Left lung (tissue), 10 donors: ENCODE measurements around the gene EMILIN1. TPM values are rescaled to one million over a fixed set of nuclear protein-coding genes. Genes with fewer than 3 reads are reported as not detected.

Experiments
- ATAC-seq: fragments of 200-7000 bp; cut with Tn5 transposase; one replicate; pipeline ENCODE4 v1.9.1; 2020; ENCODE audit warnings: moderate library complexity
- DNase-seq, 4 donors: peaks; one replicate each; pipeline ENCODE4 v3.0.0-alpha.2; 2013 to 2020
- H3K27ac ChIP-seq, 2 donors: fragments of 200-600 bp; sonication (generic) in 1 of 2; one replicate each; pipeline versions ENCODE4 v1.5.0 to v1.8.0; 2020 to 2021
- H3K27me3 ChIP-seq, 2 donors: fragments of 200-600 bp; sonication (generic) in 1 of 2; one replicate each; pipeline versions ENCODE4 v1.5.0 to v1.8.0; 2020 to 2021
- H3K36me3 ChIP-seq, 2 donors: fragments of 200-600 bp; sonication (generic) in 1 of 2; one replicate each; pipeline versions ENCODE4 v1.5.0 to v1.8.0; 2020 to 2021
- H3K4me1 ChIP-seq, 2 donors: fragments of 200-600 bp; one replicate each; pipeline ENCODE4 v1.8.0; 2021
- H3K4me3 ChIP-seq, 2 donors: fragments of 200-600 bp; sonication (generic) in 1 of 2; one replicate each; pipeline versions ENCODE4 v1.5.0 to v1.8.0; 2020 to 2021; ENCODE audit warnings: mild to moderate bottlenecking in 1 of 2
- H3K9me3 ChIP-seq, 2 donors: fragments of 200-600 bp; sonication (generic) in 1 of 2; one replicate each; pipeline versions ENCODE4 v1.5.0 to v1.8.0; 2020 to 2021
- intact Hi-C, 2 donors: fragments of 100-400 bp; cut with DNase I; formaldehyde crosslinking; loops; one replicate each; pipeline versions ENCODE4 v1.11.2 to v1.14.2; 2022
- polyA plus RNA-seq, 6 donors: library from polyadenylated mRNA; unstranded; fragments of 120-200 nt; gene quantifications; one replicate each; pipeline ENCODE4 v1.2.1, GENCODE V29; 2013; ENCODE audit not compliant: insufficient read length in 6 of 6
- total RNA-seq, 2 donors: library from RNA; stranded (reverse); fragmentation: NEBNext Ultra II Directional; extraction: Animal tissue kit (Norgen Biotek cat#: 25700); gene quantifications; one replicate each; pipeline ENCODE4 v1.2.1, GENCODE V29; 2021
- TF ChIP-seq, protein P1 (sequence below), 2 donors: fragments of 200-600 bp; sonication (generic) in 1 of 2; IDR thresholded peaks; one replicate each; pipeline versions ENCODE4 v1.5.0 to v1.8.0; 2021; ENCODE audit warnings: antibody characterized with exemption in 2 of 2
- donor health status: DM: no; HTN: yes; CAD: no.
- donor health status: DM: no; HTN: no; CAD: no.

EMILIN1 gene
- total and polyA plus RNA-seq, 8 donors, result 137 to 268 (median 176) TPM

DNA sequence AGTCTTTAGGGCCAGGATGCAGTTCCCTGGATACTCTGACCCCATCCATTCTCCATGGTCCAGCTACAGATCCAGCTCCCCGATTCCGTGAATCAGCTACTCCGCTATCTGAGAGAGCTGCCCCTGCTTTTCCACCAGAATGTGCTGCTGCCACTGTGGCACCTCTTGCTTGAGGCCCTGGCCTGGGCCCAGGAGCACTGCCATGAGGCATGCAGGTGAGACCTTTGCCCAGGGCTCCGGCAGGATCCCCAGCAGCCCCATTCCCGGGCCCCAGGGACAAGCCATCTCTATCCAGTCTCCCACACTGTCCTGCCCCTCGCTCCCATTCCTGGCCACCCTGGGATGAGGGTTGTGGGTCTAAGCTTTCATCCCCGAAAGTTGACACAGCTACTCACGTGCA lies 38.1 kb upstream of the EMILIN1 start:
- DNase-seq (no peak), ATAC-seq (no peak)
- no peaks in the 10 kb centered on the region for H3K9me3 ChIP-seq
- H3K4me1 ChIP-seq, result peaks cover 0 to 1% of the 10 kb centered on the region in 2 donors
- no peaks in the 10 kb centered on the region for H3K27me3 ChIP-seq
- TF ChIP-seq, protein P1, sequence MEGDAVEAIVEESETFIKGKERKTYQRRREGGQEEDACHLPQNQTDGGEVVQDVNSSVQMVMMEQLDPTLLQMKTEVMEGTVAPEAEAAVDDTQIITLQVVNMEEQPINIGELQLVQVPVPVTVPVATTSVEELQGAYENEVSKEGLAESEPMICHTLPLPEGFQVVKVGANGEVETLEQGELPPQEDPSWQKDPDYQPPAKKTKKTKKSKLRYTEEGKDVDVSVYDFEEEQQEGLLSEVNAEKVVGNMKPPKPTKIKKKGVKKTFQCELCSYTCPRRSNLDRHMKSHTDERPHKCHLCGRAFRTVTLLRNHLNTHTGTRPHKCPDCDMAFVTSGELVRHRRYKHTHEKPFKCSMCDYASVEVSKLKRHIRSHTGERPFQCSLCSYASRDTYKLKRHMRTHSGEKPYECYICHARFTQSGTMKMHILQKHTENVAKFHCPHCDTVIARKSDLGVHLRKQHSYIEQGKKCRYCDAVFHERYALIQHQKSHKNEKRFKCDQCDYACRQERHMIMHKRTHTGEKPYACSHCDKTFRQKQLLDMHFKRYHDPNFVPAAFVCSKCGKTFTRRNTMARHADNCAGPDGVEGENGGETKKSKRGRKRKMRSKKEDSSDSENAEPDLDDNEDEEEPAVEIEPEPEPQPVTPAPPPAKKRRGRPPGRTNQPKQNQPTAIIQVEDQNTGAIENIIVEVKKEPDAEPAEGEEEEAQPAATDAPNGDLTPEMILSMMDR (IDR thresholded peaks at IDR 0.05), result no peak
- no peak overlapping the region for H3K4me3 ChIP-seq
- peaks cover 5 to 81% of the 10 kb centered on the region in 2 donors for H3K36me3 ChIP-seq
- intact Hi-C loops, result no loop called here
- no peak overlapping the region for H3K27ac ChIP-seq

DNA sequence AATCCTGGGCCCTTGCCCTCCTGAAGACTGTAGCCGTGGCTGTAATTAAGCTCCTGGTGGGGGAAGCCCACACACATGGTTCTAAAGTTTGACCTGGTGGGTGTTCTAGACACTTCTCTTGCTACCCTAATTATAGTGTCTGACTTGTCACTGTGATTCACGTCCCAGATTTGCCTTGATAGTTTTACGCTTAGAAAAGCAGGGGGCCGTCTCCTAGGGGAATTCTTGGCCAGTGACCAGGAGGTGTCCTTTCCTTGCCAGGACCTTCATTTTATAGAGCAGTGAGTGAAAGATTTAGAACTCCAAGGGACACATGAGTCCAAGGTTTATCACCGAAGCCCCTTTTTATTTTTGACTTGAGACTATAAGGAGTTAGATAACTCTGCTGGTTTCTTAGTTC lies 36.7 kb upstream of the EMILIN1 start:
- Histone ChIP-seq H3K36me3 (peaks cover 5 to 67% of the 10 kb centered on the region in 2 donors), H3K9me3 (no peaks in the 10 kb centered on the region), H3K27ac (no peak overlapping the region), H3K4me3 (no peak overlapping the region), H3K27me3 (no peaks in the 10 kb centered on the region), H3K4me1 (no peaks in the 10 kb centered on the region)
- TF ChIP-seq, protein P1 (IDR thresholded peaks at IDR 0.05), result no peak
- intact Hi-C loops, result no loop called here
- no peak for ATAC-seq
- no peak for DNase-seq

DNA sequence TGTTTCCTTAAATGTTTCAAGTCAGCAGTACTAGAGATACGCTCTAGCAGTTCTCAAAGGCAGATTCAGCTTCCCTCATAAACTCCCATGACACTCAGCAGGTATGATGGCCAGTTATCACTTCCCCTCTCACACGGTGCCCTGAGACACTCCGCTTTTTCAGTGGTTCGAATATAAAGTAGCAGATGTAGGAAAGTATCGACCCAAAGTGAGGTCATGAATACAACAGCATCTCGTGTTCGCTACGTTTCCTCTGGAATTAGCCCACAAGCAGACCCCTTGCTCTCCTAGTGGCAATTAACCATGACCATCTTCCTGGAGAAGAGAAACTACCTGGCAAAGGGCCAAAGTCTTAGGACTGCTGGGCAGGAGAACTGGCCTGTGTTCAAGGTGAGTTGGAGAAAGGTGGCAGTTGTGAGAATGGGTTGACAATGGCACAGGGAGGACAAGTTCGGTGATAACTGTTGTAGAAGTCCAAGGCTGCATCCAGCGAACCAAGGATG lies 36.2 kb upstream of the EMILIN1 start:
- intact Hi-C loops, result no loop called here
- TF ChIP-seq, protein P1 (IDR thresholded peaks at IDR 0.05), result no peak
- Histone ChIP-seq H3K27me3 (no peaks in the 10 kb centered on the region), H3K27ac (no peak overlapping the region), H3K4me1 (no peaks in the 10 kb centered on the region), H3K36me3 (peaks cover 5 to 62% of the 10 kb centered on the region in 2 donors), H3K4me3 (no peak overlapping the region), H3K9me3 (no peaks in the 10 kb centered on the region)
- ATAC-seq (no peak), DNase-seq (no peak)

DNA sequence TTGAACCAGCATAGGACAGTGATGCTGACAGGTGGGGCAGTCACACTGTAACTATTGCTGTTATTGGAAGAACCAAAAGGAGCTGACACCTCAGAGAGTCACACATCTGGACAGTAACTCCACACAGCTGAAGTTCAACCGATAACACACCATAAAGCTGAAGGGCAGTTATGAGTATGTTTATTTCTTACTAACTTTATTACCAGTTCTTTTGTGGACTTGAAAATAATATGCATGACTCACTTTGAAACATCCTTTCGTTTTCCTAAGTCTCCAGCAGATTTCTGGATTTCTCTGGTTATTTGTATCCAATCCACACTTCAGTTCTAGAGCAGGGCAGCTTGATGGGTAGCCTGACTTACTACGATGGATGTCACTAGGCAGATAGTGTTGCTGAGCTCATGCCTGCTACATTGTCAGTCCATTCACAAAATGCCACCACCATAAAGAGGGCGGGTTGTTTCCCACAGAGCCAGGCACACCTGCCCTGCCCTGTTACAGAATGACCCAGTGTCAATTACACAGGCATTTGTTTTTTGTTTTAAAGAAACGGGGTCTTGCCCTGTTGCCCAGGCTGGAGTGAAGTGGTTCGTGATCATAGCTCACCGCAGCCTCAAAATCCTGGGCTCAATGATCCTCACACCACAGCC lies 35.3 kb upstream of the EMILIN1 start:
- Histone ChIP-seq H3K9me3 (no peaks in the 10 kb centered on the region), H3K36me3 (peaks cover 0 to 53% of the 10 kb centered on the region in 2 donors), H3K4me3 (no peak overlapping the region), H3K27ac (no peak overlapping the region), H3K4me1 (no peaks in the 10 kb centered on the region), H3K27me3 (no peaks in the 10 kb centered on the region)
- TF ChIP-seq, protein P1 (IDR thresholded peaks at IDR 0.05), result no peak
- ATAC-seq, result no peak
- intact Hi-C loops, result no loop called here
- no peak for DNase-seq

DNA sequence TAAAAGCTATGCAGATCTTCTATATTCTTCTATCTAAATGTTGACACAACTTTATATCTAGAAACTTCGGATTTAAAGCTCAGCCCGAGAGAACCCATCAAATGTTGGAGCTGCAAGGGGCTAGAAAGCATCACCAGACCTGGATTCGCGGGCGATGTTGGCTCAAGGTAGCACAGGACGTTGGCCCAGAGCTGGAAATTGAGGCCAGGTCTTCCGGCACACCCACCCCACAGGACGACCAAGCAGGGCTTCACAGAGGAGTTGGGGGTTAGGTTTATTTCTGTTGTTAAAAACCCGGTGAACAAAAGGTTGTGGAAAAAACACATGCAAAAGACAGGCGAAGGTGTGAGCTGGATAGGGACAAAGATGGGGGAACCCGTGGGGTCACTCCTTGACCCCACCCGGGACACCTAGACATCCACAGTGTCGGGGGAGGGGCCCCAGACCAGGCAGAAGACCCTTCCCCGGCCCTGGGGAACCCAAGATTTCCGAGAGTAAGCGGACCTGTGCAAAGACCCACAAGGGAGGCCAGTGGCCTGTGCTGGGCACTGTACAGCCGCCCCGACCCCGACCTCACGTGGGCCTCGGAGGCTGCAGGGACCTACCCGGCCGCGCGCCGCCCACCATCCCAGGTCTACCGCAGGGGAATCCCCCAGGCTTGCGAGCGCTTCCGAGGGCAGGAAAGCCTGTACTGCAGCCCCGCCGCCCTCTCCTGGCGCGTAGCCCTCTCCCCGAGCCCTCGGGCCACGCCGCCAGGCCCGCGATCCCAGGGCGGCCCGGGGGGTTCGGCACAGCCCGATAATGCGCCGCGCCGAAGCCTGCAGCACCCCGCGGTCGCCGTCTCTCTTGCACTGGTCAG lies 28.8 kb upstream of the EMILIN1 start:
- TF ChIP-seq, protein P1 (IDR thresholded peaks at IDR 0.05), result no peak
- Histone ChIP-seq H3K27ac (peak overlapping the region; percentile 83 to 92), H3K4me3 (peak overlapping the region; percentile 77 to 91), H3K27me3 (no peaks in the 10 kb centered on the region), H3K4me1 (peaks cover 6 to 18% of the 10 kb centered on the region in 2 donors), H3K36me3 (peaks cover 0 to 3% of the 10 kb centered on the region in 2 donors), H3K9me3 (no peaks in the 10 kb centered on the region)
- intact Hi-C loops, result no loop called here
- ATAC-seq (peak; percentile 35), DNase-seq (peak in 3 of 4 donors; percentile 44 to 86 (median 52))
